Measurements from ENCODE around the gene LPP. TPM values are rescaled to one million over a fixed set of nuclear protein-coding genes. Genes with fewer than 3 reads are reported as not detected.
A peak's percentile ranks its signal among the peaks of the same experiment; 100 is the strongest.

Gene LPP
- polyA plus RNA-seq, 3 donors = 14.1 to 23.2 (median 15.3) TPM

DNA sequence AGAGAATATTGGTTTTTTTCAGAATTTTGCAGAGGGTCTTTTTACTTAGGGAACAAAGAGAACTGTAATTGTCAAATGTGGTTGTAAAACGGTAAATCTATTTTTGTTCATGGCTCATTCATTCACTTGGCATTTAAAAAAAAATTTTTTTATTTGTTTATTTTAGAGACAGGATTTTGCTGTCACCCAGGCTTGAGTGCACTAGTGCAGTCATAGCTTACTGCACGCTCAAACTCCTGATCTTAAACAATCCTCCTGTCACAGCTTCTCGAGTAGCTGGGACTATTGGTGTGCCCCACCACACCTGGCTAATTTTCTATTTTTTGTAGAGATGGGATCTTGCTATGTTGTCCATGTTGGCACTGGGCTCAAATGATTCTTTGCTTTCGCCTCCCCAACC is 301.8 kb downstream of the LPP start:
- no CpG with 5 or more reads among the region's 4 CpGs for WGBS (ENCODE audit: insufficient coverage)
- H3K36me3 Mint-ChIP-seq = peaks cover 9 to 10% of the 10 kb centered on the region in 2 donors
- H3K4me1 Mint-ChIP-seq = peaks cover 5% of the 10 kb centered on the region
- no peaks in the 10 kb centered on the region for H4K20me1 ChIP-seq (ENCODE audit: insufficient read depth, low read length)
- no peak overlapping the region for H3K4me2 ChIP-seq (replicated peaks; ENCODE audit: extremely low read depth, low read length, poor library complexity, severe bottlenecking)
- no peak overlapping the region for H2AFZ ChIP-seq (ENCODE audit: insufficient read depth, low read depth, low read length, poor library complexity, severe bottlenecking)
- H3K9ac ChIP-seq (ENCODE audit: insufficient read depth, low read length, poor library complexity, severe bottlenecking) = no peak overlapping the region
- no peak overlapping the region for H3K4me3 ChIP-seq (replicated peaks in 1 of 3; ENCODE audit: low read depth in 2 of 3, low read length in 3 of 3)
- no peak overlapping the region for H3K27ac Mint-ChIP-seq
- H3K27me3 Mint-ChIP-seq (ENCODE audit: low read depth in 3 of 3) = peaks cover 0 to 4% (median 0%) of the 10 kb centered on the region in 3 donors
- H3K4me1 ChIP-seq (ENCODE audit: control insufficient read depth in 1 of 2, insufficient read depth in 2 of 2, low read length in 2 of 2) = no peaks in the 10 kb centered on the region
- no peaks in the 10 kb centered on the region for H3K79me2 ChIP-seq (ENCODE audit: insufficient read depth, low read length)
- no peak overlapping the region for H3K4me3 Mint-ChIP-seq
- no peak for DNase-seq
- no peaks in the 10 kb centered on the region for H3K36me3 ChIP-seq (replicated peaks in 1 of 2; ENCODE audit: control insufficient read depth in 1 of 2, insufficient read depth in 2 of 2, low read length in 2 of 2)
- intact Hi-C loops (cut with micrococcal nuclease) = no loop called here
- H3K9me3 Mint-ChIP-seq = peaks cover 0 to 3% (median 0%) of the 10 kb centered on the region in 7 donors
- no peaks in the 10 kb centered on the region for H3K27me3 ChIP-seq (ENCODE audit: control insufficient read depth in 2 of 2, insufficient read depth in 2 of 2, low read length in 2 of 2)
- no peaks in the 10 kb centered on the region for H3K9me3 ChIP-seq (replicated peaks in 1 of 2; ENCODE audit: control insufficient read depth in 1 of 2, insufficient read depth in 1 of 2, low read length in 2 of 2)
- TF ChIP-seq, protein P1, sequence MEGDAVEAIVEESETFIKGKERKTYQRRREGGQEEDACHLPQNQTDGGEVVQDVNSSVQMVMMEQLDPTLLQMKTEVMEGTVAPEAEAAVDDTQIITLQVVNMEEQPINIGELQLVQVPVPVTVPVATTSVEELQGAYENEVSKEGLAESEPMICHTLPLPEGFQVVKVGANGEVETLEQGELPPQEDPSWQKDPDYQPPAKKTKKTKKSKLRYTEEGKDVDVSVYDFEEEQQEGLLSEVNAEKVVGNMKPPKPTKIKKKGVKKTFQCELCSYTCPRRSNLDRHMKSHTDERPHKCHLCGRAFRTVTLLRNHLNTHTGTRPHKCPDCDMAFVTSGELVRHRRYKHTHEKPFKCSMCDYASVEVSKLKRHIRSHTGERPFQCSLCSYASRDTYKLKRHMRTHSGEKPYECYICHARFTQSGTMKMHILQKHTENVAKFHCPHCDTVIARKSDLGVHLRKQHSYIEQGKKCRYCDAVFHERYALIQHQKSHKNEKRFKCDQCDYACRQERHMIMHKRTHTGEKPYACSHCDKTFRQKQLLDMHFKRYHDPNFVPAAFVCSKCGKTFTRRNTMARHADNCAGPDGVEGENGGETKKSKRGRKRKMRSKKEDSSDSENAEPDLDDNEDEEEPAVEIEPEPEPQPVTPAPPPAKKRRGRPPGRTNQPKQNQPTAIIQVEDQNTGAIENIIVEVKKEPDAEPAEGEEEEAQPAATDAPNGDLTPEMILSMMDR (IDR thresholded peaks at IDR 0.05) = no peak
- H3K27ac ChIP-seq (ENCODE audit: low read depth in 1 of 2, low read length in 2 of 2) = no peak overlapping the region

DNA sequence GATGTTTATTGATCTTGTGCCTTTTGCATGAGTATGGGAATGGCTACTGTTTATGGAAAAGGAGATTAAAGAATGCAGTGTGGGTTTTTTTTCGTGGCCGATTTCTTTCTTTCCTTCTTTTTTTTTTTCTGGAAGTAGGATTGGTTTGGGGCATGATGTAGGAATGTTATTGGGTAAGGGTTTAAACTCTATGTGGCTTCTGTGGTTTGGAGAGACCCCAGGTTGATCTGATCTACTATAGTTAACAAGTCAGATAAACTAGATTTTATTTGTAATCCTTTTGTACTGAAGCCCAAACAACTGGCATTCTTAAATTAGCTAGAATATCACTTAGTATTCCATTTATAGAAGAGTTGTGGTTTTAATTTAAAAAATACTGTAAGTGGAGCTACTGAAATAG is 304.8 kb downstream of the LPP start:
- H3K36me3 ChIP-seq (replicated peaks in 1 of 2; ENCODE audit: control insufficient read depth in 1 of 2, insufficient read depth in 2 of 2, low read length in 2 of 2) = no peaks in the 10 kb centered on the region
- no peaks in the 10 kb centered on the region for H3K79me2 ChIP-seq (ENCODE audit: insufficient read depth, low read length)
- no peaks in the 10 kb centered on the region for H3K4me1 ChIP-seq (ENCODE audit: control insufficient read depth in 1 of 2, insufficient read depth in 2 of 2, low read length in 2 of 2)
- WGBS (ENCODE audit: insufficient coverage) = 90% methylated on average over 2 of the region's 2 CpGs
- peaks cover 0 to 3% (median 0%) of the 10 kb centered on the region in 7 donors for H3K9me3 Mint-ChIP-seq
- no peak overlapping the region for H3K4me3 Mint-ChIP-seq
- no peaks in the 10 kb centered on the region for H3K4me1 Mint-ChIP-seq
- DNase-seq = no peak
- H3K9me3 ChIP-seq (replicated peaks in 1 of 2; ENCODE audit: control insufficient read depth in 1 of 2, insufficient read depth in 1 of 2, low read length in 2 of 2) = no peaks in the 10 kb centered on the region
- no peak overlapping the region for H3K27ac ChIP-seq (ENCODE audit: low read depth in 1 of 2, low read length in 2 of 2)
- H3K27me3 Mint-ChIP-seq (ENCODE audit: low read depth in 3 of 3) = no peaks in the 10 kb centered on the region
- peaks cover 8 to 16% of the 10 kb centered on the region in 2 donors for H3K36me3 Mint-ChIP-seq
- TF ChIP-seq, protein P1 (IDR thresholded peaks at IDR 0.05) = no peak
- H3K27me3 ChIP-seq (ENCODE audit: control insufficient read depth in 2 of 2, insufficient read depth in 2 of 2, low read length in 2 of 2) = no peaks in the 10 kb centered on the region
- no peaks in the 10 kb centered on the region for H4K20me1 ChIP-seq (ENCODE audit: insufficient read depth, low read length)
- no peak overlapping the region for H3K4me3 ChIP-seq (replicated peaks in 1 of 3; ENCODE audit: low read depth in 2 of 3, low read length in 3 of 3)
- no peak overlapping the region for H3K4me2 ChIP-seq (replicated peaks; ENCODE audit: extremely low read depth, low read length, poor library complexity, severe bottlenecking)
- no peak overlapping the region for H2AFZ ChIP-seq (ENCODE audit: insufficient read depth, low read depth, low read length, poor library complexity, severe bottlenecking)
- no peak overlapping the region for H3K9ac ChIP-seq (ENCODE audit: insufficient read depth, low read length, poor library complexity, severe bottlenecking)
- intact Hi-C loops (cut with micrococcal nuclease) = no loop called here
- peak overlapping the region in 2 of 7 donors; percentile 48 to 52 for H3K27ac Mint-ChIP-seq

All from CD14-positive monocyte (primary cell).